Stimulated activated CD8-positive, alpha-beta memory T cell treated with anti-CD3 and anti-CD28 coated beads, Interleukin-12 subunit alpha, Interleukin-12 subunit beta, amount 100 ng/mL, for 1 hour (primary cell): ENCODE results near the gene EHBP1.

Source experiments
- DNase-seq: peaks from one replicate; pipeline ENCODE4 v3.0.0-alpha.2; 2020; ENCODE audit warnings: low read depth

Gene EHBP1

DNA sequence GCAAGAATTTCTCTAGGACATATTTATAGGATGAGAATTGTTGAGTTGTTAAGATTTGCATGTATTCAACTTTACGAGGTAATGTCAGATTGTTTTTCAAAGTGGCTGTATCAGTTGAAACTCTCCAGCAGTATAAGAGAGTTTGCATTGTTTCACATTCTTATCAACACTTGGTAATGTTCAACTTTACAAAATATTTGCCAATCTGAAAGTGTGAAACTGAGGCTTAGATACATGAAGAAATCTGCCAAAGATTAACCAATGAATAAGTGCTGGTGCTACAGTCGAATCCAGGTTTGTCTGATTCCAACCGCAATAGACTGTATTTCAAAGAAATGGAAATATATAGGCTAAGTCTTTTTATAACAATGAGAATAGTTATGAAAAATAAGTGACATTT lies 117.0 kb downstream of the EHBP1 start:
- DNase-seq = no peak

DNA sequence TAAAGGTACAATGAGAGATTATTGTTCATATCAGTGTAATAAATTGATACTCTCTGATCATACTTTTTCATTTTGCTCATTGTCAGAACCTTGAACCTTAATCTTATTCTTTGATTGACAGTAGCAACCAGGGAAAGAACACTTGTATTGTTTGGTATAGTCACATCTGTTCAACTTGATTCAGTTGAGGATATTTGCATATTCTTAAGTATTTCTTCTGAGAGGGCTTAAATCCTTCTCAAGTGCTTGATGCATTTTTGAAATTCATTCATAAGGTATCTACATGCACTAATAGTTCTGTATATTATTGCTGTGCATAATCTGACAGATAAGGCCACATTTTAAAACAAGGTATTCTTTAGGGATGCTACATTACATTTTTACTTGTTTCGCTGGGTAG lies 118.9 kb downstream of the EHBP1 start:
- DNase-seq = no peak

GRCh38 chr2:62826141-62826540 lies 120.6 kb downstream of the EHBP1 start:
- DNase-seq = no peak

- no peak for DNase-seq
These were observed 121.6 kb downstream of the EHBP1 start for GRCh38 chr2:62826953-62827675.

DNA sequence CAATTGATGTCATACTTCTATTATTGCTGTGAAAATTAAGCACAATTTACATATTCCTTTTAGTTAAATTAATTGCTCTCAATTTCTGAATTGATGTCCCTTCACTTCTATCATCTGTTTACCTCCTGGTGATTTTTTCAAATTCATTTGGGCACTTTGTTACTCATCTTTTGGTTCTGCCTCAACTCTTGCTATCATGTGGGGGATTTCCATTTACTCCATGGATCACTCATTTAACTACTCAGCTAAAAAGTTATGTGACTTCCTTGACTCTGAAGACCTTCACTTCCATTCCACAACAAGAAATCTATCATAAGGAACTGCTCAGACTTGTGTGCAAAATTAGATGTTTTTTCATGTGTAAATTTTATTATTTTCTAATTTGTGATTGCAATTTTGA lies 126.2 kb downstream of the EHBP1 start:
- no peak for DNase-seq

DNA sequence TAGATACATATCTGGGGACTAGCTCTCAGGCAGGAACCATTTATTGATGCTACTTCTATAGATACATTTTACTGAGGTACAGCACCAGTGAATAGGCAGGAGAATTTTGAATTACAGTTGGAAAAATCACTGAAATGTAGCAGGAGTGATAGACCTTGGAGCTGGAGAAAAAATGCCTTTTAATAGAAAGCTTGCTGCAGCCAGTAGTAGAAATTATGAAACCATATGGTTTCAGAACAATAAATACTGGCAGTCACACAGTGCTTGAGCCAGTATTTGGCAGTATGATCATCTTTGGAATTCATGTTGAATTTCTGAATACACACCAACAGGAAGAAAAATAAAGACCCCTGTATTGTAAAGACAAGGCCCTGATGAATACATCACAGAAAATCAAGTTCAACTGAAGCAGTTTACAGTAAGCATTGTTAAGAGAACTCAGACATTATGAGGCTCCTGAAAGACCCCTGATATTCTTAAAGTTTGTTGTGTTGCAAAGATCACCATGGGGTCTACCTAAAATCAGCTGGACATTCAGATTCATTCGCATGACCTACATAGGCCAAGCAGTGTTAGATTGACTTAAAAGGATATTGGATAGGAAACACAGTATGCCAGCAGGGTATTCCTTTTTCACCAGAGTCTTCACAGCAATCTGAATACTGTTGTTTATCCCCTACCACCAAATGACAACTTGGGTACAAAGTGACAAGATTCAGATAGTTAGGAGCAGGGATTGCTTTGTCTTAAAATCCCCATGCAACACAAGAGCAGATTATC lies 139.0 kb downstream of the EHBP1 start:
- DNase-seq = no peak

- no peak for DNase-seq
These were observed 139.7 kb downstream of the EHBP1 start for GRCh38 chr2:62845256-62845655.

DNA sequence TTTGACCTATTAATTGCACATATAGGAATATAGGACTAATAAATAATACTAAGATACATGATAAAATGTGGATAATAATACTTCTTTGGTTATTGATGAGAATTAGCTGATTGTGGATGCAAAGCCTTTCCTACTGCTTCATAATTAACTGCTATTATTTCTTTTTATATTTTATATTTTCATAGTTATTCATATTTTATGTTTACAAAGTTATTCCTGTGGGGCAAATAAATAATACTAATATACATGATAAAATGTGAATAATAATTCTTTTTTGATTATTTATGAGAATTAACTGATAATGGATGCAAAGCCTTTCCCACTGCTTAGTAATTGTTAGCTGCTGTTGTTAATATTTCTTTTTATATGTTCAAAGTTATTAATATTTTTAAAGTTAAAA lies 146.7 kb downstream of the EHBP1 start:
- DNase-seq = no peak

DNA sequence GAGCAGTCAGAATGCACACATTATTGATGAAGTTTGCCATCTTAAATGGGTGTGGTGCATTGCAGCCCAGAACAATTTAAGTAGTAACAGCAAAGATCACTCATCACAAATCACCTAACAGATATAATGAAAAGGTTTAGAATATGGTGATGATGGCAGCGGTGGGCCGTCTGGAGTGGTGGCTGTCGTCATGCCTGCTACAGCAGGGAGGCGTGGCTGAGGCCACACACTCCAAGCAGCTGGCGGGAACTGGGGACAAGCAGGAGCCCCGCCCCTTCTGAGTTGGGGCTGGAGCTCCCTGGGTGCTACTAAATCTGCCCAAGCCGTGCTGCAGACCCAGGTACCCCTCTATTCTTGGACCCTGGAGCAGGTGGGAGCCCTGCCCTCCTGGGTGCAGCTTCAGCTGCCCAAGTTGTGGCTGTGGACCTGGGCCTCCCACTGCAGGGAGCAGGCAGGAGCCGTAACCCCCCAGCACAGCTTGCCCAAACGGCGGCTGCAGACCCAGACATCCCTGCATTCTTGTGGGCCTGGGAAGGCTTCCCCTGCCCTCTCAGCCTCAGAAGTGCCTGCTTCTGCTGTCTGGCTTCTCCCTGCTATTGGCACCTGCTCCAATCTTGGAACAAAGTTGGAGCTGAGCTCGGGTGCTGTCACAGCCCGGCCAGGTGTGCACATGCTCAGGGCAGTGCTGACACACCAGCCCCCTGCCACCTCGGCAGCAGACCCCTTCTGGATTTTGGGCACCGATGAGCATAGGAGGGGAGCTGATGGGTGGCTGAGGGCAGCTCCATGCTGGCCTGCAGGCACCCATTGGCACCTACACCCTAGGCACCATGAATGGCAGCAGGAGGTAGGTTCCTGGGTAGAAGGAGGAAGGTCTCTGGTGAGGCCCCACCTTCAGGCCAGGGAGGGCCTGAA lies 149.3 kb downstream of the EHBP1 start:
- DNase-seq = no peak

GRCh38 chr2:62856228-62857040 lies 150.9 kb downstream of the EHBP1 start:
- DNase-seq = no peak

DNA sequence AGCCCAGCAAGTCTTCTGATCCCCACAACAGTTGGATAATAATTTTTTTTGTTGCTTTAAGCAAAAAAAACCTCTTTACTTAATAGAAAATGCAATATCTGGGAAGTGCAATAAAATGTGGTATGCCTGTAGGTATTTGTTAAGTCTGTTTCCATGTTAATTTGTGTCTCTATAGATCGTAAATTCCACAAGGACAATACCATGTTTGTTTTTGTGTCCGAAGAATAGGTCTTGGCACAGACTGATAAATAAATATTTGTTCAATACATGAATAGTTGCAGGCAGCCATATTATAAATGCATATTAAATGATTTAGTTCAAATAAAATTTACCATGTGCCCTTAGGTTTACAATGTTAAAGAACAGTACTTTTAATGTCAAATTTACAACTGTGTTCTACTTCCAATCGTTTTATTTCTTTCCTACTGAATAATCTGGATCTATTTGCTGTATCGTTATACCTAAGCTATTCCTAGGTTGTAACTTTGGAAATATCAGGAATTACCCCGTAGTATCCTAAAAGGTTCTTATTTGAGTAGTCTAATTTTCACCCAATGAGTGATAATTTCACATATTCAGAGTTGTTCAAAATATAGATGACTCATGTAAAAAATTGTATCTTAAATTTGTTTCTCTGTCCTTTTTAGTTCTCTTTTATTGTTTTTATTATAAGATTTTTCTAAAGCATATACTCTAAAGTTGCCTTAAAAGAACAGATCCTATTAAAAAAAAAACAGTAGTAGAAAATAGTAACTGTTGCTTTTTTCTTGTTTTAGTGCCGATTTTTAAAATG lies 151.8 kb downstream of the EHBP1 start:
- DNase-seq = no peak

- DNase-seq = no peak
These were observed 152.8 kb downstream of the EHBP1 start for GRCh38 chr2:62858231-62858832.

DNA sequence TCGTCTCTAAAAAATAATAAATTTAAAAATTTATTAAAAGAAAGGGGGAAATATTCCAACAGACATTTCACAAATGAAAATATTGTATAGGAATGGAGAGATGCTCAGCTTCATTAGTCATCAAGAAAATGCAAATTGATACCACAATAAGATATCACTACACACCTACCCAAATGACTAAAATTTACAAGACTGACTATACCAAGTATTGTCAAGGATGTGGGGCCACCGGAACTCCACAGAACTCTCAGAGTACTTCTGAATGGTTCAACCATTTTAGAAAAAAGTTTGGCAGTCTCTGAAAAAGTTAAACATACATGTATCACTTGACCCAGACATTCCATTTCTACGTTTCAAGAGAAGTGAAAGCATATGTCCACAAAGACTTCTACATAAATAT lies 163.4 kb downstream of the EHBP1 start:
- no peak for DNase-seq

DNA sequence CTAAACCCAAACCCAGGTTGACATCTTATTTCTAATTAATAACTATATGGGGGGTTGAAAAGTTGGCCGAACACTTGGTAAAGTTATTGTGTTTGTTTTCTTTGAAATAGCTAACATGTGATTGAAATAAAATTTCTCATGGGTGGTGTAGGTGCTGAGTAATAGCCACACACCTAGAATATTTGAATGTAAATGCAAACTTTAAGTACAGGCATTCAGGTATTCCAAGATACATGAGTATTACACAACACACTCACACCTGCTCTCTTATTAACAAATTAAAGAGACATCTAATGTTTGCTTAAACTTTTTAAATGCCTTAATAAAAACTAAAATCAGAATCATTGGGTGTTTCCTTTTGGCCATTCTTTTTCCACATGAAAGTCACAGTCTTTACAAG lies 165.5 kb downstream of the EHBP1 start:
- no peak for DNase-seq

DNA sequence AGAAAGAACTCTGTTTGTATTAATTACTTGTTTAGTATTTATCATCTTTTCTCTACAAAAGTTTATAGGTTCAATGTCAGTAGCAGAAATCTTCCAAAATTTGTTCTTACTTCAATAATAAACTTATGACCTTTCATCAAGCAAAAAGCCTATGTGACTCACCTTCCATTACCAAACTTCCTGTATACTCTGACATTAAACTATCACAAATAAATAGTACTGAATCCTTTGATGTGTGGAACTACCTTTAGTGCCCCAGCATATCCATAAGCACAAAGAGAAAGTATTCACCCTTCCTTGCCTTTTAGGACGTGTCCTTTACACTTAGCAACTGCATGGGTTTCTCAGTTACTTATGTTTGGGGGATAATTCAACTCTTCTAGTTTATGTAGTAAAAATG lies 166.0 kb downstream of the EHBP1 start:
- no peak for DNase-seq

GRCh38 chr2:62873603-62874002 lies 168.1 kb downstream of the EHBP1 start:
- no peak for DNase-seq

DNA sequence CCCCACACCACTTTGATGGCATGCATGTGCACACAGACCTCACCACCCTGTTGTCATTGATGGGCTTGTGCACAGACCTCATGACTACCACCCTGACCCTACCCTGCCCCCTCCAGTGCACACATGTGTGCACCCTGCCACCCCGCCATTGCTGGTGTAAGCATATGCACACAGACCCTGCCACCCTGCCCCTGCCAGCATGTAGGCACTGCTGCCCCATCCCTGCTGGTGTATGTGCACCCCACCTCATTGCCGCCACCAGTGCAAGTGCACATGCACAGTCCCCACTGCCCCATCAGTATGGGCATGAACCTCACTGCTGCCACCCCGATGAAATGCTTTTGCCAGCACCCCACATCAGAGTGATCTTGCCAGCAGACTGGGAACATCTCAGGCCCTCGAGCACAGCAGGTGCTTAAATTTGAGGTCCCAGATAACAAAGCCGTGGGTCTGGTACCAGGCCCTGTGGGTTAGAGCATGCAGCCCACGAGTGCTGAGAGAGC lies 169.4 kb downstream of the EHBP1 start:
- DNase-seq = no peak

- no peak for DNase-seq
These were observed 175.8 kb downstream of the EHBP1 start for GRCh38 chr2:62881162-62881795.

DNA sequence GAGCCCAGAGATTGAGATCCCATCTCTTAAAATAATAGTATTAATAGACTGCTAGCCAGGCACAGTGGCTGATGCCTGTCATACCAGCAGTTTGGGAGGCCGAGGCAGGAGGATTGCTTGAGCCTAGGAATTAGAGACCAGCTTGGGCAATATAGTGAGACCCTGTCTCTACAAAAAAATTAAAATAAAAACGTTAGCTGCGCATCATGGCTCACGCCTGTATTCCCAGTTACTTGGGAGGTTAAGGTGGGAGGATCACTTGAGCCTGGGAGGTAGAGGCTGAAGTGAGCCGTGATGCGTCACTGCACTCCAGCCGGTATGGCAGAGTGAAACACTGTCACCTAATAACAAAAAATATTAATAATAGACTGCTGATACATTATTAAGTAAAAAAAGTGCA lies 178.1 kb downstream of the EHBP1 start:
- DNase-seq = no peak

DNA sequence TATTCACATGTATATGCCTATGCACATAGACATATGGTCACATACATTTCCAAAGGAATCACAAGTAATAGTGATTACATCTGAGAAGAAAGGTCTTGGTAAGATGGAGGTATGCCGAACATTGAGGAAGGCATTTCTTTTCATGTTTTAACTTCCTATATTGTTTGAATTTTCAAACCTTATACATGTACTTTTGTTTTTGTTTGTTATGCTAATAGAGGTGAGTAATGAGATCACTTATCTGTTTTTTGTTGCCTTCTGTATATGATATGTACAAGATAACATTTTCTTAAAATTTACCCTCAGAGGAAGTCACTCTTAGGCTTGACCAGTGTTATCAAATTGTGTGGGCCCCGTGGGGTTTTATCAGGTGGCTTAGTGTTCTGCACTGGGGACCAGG lies 178.6 kb downstream of the EHBP1 start:
- no peak for DNase-seq
